ENCODE measurements around the gene PKD2. TPM values are rescaled to one million over a fixed set of nuclear protein-coding genes. Genes with fewer than 3 reads are reported as not detected.
"Not testable (repeated sequence)": the region's sequence is repeated elsewhere in the genome, so short reads cannot be mapped to it uniquely, and the experiment has no call there.

Gene PKD2
- total RNA-seq, 1 experiment from 2014 or later = 21.4 TPM

GRCh38 chr4:88021824-88022223 lies 14.4 kb downstream of the PKD2 start:
- TF ChIP-seq NFE2L1 (CRISPR knock-in tag; IDR thresholded peaks at IDR 0.05) (no peak), ZNF416 (CRISPR knock-in tag; IDR thresholded peaks at IDR 0.05) (no peak), FOXP1 (CRISPR knock-in tag; IDR thresholded peaks at IDR 0.05; ENCODE audit: borderline replicate concordance) (no peak), TEAD1 (CRISPR knock-in tag; IDR thresholded peaks at IDR 0.05) (no peak)
- Mint-ChIP-seq H3K9me3 (peaks cover 21% of the 10 kb centered on the region), H3K27ac (no peak overlapping the region), H3K36me3 (peaks cover 59% of the 10 kb centered on the region), H3K27me3 (ENCODE audit: low read depth) (no peaks in the 10 kb centered on the region; the same call in 1 of the 2 replicates), H3K4me3 (no peak overlapping the region), H3K4me1 (peaks cover 16% of the 10 kb centered on the region)
- DNase-seq (ENCODE audit: low spot score) (no peak), ATAC-seq (no peak)
- CTCF ChIA-PET = interaction anchor here (0.6 to 3.0 kb wide), 2 partner anchors 11 to 149 kb away, joined by 3 to 20 read pairs; no protein-coding TSS in a partner anchor
- POLR2A ChIA-PET = no interaction called here

- peaks cover 63% of the 10 kb centered on the region for H3K36me3 Mint-ChIP-seq
- ATAC-seq (no peak), DNase-seq (ENCODE audit: low spot score) (no peak)
- ChIA-PET POLR2A (no interaction called here), CTCF (interaction anchor here (3.0 kb wide), 1 partner anchor 11 kb away, joined by 20 read pairs; no protein-coding TSS in a partner anchor)
- no peaks in the 10 kb centered on the region; the same call in 1 of the 2 replicates for H3K27me3 Mint-ChIP-seq (ENCODE audit: low read depth)
- TF ChIP-seq SOX15 (CRISPR knock-in tag; IDR thresholded peaks at IDR 0.05) (no peak), HMGXB4 (CRISPR knock-in tag; IDR thresholded peaks at IDR 0.05) (no peak), NR1H2 (CRISPR knock-in tag; IDR thresholded peaks at IDR 0.05) (no peak), ZNF138 (CRISPR knock-in tag; conservative IDR thresholded peaks at IDR 0.05) (no peak), CBFB (CRISPR knock-in tag; IDR thresholded peaks at IDR 0.05; ENCODE audit: low read depth) (no peak), MXD4 (CRISPR knock-in tag; IDR thresholded peaks at IDR 0.05; ENCODE audit: borderline replicate concordance) (no peak), MAX (CRISPR knock-in tag; IDR thresholded peaks at IDR 0.05) (no peak), AR (CRISPR knock-in tag; IDR thresholded peaks at IDR 0.05) (no peak), ATF3 (CRISPR knock-in tag; conservative IDR thresholded peaks at IDR 0.05) (no peak), HMGA2 (CRISPR knock-in tag; IDR thresholded peaks at IDR 0.05) (no peak), E2F1 (CRISPR knock-in tag; IDR thresholded peaks at IDR 0.05) (no peak), KAT7 (CRISPR knock-in tag; IDR thresholded peaks at IDR 0.05; ENCODE audit: borderline replicate concordance) (no peak), TP53 (CRISPR knock-in tag; IDR thresholded peaks at IDR 0.05) (no peak), E2F4 (CRISPR knock-in tag; IDR thresholded peaks at IDR 0.05; ENCODE audit: borderline replicate concordance, low read depth) (no peak)
- peaks cover 16% of the 10 kb centered on the region for H3K4me1 Mint-ChIP-seq
- peaks cover 22% of the 10 kb centered on the region for H3K9me3 Mint-ChIP-seq
- no peak overlapping the region for H3K27ac Mint-ChIP-seq
- H3K4me3 Mint-ChIP-seq = no peak overlapping the region
These were observed 14.9 kb downstream of the PKD2 start for GRCh38 chr4:88022289-88022688.

- H3K4me3 Mint-ChIP-seq; H3K27me3 Mint-ChIP-seq (ENCODE audit: low read depth); ATAC-seq; CTCF ChIA-PET; H3K4me1 Mint-ChIP-seq; DNase-seq (ENCODE audit: low spot score); H3K27ac Mint-ChIP-seq: not testable (repeated sequence)
- POLR2A ChIA-PET = interaction anchor here (0.9 kb wide), 1 partner anchor 93 kb away, joined by 4 read pairs; no protein-coding TSS in a partner anchor
- peaks cover 81% of the 10 kb centered on the region for H3K36me3 Mint-ChIP-seq
- H3K9me3 Mint-ChIP-seq = peaks cover 28% of the 10 kb centered on the region
These were observed 18.6 kb downstream of the PKD2 start for GRCh38 chr4:88025868-88026661.
